Measurements from ENCODE around the gene ARID1B. TPM values are rescaled to one million over a fixed set of nuclear protein-coding genes. Genes with fewer than 3 reads are reported as not detected.

ARID1B gene
- 11.1 and 15.5 TPM in 2 replicates for total RNA-seq (2014; rRNA removed; shearing (Covaris generic))
- polyA plus RNA-seq (2014; cell fraction: nucleus; rRNA removed), result 11.9 and 16.9 TPM in 2 replicates

DNA sequence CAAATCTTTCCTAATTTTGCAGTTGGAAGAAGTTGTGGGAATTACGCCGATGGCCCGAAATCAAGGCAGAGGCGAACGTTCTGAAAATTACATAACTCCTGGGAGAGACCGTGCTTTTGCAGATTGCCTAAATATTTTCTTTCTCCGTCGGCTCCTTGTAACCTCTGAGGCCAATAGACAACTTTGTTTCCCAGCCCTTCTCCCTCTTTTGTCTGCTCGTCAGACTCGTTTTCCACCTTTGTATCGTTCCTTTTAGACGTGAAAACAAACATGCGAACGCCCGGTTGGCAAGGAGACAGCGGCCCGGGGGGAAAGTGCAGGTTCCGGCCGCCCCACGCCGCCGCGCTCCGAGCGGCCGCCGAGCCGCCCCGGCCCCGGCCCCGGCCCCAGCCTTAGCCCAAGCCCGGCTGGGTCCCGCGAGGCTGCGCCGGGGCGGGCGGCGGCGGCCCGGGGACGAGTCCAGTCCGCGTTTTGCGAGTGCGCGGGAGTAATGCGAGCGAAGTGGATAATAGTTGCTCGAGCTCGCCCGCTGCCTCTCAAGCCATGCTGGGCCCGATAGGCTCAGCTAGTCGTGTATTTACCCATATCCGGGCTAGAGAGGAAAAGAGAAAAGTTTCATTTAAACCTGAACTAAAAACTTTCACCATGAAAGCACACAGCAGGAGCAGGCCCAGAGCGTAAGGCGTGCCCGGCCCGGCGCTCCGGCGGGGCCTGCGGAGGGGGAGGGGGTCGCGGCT lies at the start of gene ARID1B:
TSS of gene ARID1B (plus strand) at position 539 of the 737 bp plus-strand sequence. CDS start 303 bp downstream, outside the sequence.
- DNase-seq (ENCODE audit: extremely low read depth, low read depth), result peak; percentile 54

DNA sequence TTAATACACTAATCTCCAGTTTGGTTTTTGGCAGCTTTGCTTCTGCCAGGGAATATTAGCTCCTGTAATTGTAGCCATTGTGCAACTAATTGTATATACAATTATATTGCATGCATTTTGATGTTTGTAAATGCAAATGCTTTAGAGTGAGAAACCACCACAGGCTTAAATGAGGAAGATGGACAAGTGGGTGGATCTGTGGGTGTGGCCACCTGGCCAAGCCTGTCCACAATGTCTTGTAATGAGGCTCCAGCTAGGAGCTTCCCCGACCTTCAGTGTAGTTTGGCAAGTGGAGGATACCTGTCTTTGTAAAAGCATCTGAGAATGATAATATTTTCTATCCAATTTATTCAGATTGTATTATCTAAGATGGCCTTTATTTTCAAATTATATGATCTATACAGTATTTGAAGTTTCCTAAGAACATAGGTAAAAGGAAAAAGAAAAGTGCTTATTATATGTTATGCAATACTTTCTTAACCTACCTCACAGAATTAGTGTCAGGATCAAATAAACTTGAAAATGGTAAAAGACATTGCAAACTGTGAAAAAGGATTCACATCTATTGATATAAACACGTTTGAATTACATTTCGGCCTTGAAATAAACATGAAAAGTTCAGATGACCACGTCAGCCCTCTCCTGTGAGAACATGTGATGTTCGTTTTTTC lies 49.3 kb upstream of the ARID1B start:
- DNase-seq (ENCODE audit: extremely low read depth, low read depth), result no peak

DNA sequence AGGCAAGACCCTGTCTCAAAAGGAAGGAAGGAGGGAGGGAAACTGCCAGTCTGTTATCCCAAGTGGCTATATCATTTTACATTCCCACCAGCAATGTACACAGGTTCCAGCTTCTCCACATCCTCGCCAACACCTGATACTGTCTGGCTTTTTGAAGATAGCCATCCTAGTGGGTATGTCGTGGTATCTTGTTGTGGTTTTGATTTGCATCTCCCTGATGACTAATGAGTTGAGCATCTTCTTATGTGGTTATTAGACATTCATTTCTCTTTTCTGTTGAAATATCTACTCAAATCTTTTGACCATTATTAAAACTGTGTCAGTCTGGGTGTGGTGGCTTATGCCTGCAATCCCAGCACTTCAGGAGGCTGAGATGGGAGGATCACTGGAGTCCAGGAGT lies 47.9 kb upstream of the ARID1B start:
- no peak for DNase-seq (ENCODE audit: extremely low read depth, low read depth)

DNA sequence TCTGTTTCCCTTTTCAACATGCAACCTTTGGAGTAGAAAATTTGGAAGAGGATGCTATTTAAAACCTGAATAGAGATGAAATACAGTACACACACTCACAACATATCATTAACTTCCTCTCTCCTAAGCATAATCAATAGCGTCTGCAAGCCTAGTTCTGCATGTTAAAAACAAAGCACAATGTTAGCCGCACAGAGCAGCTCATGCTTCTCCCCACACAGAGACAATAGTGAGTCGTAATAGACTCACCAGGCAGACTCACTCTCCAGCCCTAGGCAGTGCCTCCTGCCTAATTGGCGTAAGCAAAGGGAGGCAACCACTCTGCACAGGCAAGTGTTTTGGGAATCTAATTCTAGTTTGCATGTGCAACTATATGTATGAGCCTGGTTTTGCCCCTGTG lies 45.8 kb upstream of the ARID1B start:
- DNase-seq (ENCODE audit: extremely low read depth, low read depth), result no peak

DNA sequence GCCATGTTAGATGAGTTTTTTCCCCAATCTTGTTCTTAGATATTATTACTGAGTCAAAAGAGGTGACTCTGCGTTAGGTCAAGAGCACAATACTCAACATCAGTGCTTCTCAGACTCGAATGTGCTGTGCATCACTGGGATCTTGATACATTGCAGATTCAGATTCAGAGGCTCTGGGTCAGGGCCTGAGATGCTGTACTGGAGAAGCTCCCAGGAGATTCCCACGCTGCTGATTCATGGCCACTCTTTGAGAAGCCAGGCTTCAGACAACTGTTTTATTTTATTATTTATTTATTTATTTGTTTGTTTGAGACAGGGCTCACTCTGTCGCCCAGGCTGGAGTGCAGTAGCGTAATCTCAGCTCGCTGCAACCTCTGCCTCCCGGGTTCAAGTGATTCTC lies 41.4 kb upstream of the ARID1B start:
- no peak for DNase-seq (ENCODE audit: extremely low read depth, low read depth)

DNA sequence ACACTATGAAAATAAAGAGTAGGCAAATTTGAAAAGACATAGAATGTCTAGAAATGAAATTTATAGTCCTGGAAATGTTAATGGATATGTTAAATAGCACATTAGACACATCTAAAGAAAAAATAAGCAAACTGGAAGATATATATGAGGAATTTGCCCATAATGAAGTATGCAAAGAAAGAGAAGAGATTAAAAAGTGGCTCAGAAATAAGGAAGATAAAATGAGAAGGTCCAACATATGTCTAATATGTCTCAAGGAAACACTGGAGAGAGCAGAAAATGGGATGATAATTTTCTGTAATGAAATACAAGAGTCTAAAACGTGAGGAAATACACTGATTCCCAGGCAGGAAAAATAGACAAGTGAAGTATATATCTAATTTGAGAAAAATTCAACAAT lies 36.6 kb upstream of the ARID1B start:
- no peak for DNase-seq (ENCODE audit: extremely low read depth, low read depth)

DNA sequence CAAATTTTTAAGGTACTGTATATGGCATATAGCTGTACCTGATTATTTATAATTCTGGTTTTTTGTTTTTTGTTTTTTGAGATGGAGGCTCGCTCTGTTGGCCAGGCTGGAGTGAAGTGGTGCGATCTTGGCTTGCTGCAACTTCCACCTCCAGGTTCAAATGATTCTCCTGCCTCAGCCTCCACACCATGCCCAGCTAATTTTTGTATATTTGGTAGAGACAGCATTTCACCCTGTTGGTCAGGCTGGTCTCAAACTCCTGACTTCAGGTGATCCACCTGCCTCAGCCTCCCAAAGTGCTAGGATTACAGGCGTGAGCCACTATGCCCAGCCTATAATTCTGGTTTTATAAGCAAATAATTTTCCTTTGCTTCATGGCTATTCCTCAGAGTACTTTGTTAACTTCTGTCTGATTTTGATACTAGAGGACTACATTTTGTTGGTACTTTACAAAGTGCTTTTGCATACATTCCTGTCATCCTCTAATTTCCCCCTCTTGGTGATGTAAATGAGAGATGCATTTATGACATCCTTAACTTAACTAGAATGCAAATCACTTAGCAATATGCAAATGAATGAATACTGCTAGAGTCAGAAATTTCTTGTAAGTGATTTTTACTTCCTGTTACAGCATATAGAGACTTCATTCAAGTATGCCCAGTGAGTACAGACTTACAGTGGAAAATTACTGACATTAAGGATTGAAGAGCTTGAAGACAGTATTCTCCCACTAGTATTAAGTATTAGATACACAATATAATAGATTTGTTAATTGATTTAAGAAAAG lies 35.7 kb upstream of the ARID1B start:
- DNase-seq (ENCODE audit: extremely low read depth, low read depth), result no peak

DNA sequence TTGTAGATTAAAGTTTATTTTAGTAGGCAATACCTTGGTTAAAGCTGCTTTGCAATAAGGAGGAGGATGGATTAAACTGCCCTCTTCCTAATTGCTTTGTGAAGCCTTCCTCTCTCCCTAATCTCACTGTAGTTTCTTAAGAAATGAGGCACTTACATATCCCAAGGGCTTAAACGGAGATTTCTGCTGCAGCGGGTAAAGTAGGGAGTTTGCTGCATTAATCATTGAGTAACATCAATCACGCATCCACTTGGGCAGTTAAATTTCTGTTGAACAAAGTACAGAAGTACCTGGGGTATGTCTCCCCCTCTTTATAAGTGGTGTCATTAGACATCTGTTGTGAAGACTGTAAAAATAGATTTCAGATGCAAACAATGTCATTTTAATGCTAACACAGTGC lies 29.5 kb upstream of the ARID1B start:
- no peak for DNase-seq (ENCODE audit: extremely low read depth, low read depth)

DNA sequence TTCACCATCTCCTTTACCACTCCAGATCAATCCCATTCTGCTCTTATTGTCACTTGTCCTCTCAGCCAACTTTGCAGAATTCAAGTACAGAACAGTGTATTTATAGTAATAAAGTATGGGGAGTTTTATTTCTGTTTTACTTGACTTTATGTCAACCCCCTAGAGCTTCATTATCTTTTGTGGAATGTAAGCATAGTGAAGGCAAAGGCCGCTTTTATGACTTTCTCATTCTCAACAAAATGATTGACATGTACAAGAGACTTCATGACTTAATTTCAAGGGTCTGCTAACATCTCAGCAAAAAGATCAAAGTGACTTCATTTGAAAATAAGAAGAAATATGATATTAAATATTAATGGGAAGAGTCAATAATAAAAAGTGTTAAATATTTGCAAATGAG lies 28.7 kb upstream of the ARID1B start:
- no peak for DNase-seq (ENCODE audit: extremely low read depth, low read depth)

DNA sequence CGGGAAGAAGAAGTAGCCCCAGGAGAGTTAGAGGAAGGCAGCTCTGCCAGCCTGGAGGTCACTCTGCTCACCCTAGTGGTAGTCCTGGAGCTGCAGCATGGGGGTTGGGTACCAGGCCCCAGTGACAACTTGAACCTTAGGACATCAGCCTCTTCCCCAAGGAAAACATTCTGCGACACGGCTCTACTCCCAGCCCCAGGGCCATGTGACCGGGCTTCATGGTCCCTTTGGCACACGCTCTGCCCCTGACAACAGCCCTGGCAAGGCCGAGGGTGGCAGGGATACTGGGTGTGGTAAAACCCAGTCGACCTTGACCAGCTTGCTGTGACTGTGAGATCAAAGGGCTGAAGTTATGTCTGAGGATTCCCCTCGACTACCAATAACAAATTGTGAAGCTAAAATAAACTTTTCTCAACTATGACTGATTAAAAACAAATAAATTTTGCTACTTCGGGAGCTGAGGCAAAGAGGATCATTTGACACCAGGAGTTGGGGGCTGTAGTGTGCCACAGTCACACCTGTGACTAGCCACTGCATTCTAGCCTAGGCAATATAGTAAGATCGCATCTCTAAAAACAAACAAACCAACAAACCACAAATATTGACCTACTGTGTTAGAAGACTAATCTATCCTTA lies 24.4 kb upstream of the ARID1B start:
- no peak for DNase-seq (ENCODE audit: extremely low read depth, low read depth)

DNA sequence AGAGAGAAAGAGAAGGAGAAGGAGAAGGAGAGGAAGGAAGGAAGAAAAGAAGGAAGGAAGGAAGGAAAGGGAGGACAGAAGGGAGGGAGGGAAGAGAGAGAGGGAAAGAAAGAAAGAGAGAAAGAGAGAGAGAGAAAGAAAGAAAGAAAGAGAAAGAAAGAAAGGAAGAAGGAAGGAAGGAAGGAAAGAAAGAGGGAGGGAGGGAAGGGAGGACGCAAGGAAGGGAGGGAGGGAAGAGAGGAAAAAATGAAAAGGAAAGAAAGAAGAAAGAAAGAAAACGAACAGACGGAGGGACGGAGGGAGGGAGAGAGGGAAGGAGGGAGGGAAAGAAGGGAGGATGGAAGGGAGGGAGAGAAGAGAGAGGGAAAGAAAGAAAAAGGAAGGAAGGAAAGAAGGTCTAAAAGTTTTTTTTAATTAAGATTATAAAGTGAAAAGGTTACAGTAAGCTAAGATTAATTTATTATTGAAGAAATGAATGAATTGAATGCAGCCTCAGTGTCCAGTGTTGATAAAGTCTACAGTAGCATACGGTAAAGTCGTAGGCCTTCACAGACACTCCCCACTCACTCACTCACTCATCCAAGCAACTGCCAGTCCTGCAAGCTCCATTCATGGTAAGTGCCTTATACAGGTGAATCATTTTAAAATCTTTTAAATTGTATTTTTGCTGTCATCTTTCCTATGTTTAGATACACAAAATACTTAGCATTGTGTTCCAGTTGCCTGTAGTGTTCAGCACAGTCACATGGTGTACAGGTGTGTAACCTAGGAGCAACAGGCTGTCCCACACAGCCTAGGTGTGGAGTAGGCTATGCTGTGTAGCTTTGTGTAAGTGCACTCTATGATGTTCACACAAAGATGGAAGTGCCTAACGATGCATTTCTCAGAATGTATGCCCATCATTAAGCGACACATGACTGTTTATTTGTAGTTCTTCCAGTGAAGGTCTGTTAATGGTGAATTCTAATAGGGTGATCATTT lies 20.3 kb upstream of the ARID1B start:
- no peak for DNase-seq (ENCODE audit: extremely low read depth, low read depth)

DNA sequence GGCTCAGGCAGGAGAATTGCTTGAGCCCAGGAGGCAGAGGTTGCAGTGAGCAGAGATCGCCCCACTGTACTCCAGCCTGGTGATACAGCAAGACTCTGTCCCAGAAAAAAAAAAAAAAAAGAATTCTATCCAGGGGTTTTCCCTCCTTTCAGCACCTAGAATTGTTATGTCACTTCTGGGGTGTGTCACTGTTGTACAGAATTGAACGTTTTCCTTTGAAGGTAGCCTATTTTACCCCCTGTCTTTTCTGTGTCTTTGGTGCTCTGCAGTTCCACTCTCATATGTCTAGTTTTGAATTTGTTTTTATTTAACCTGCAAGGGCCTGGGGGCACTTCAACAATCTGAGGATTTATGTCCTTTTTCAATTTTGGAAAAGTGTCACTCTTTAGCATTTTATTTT lies 19.3 kb upstream of the ARID1B start:
- no peak for DNase-seq (ENCODE audit: extremely low read depth, low read depth)

DNA sequence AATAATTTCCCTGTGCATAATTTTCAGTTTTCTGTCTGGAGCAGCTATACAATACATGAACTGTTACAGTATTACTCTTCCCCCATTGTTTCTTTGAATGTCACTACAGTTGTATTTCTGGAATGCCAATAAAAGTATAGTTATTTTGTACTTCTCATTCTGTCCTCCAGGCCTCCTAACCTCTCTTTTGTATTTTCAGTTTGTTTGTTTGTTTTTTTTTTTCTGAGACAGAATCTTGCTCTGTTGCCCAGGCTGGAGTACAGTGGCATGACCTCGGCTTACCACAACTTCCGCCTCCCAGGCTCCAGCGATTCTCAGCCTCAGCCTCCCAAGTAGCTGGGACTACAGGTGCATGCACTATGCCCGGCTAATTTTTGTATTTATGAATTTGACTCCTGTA lies 16.8 kb upstream of the ARID1B start:
- no peak for DNase-seq (ENCODE audit: extremely low read depth, low read depth)

DNA sequence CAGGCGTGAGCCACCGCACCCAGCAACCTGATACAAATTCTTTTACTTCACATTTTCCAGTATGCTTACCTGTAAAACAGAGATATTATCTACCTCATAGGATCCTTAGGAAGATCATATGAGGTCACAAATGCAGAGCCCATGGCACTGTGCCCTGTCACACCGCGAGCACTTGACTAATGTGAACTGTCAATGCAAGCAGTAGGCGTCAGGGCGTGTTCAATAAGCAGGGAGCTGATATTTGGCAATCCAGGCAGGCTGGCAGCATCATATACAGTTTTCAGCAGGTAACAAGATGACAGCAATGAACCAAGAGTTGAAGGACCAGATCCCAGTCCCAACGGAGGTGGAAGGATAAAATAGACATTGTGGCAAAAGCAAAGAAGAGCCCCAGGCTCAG lies 14.6 kb upstream of the ARID1B start:
- DNase-seq (ENCODE audit: extremely low read depth, low read depth), result no peak

DNA sequence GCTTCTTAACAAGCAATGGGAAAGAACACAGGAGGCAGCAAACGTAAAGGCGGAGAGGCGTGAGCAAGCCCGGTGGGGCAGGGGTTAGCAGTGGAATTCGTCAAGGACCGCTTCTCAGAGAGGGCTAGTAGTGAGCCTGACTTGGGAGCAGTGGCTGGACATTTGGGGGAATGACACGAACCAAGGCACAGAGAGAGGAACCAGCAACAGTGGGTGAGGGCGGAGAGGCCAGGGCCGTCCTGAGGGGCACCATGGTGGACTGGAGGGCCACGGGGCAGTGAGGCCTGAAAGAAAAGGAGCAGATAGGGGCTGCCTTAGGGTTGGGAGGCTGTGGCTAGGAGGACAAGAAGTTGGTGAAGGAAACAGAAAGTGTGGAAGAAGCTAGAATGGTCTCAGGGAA lies 12.1 kb upstream of the ARID1B start:
- DNase-seq (ENCODE audit: extremely low read depth, low read depth), result no peak

DNA sequence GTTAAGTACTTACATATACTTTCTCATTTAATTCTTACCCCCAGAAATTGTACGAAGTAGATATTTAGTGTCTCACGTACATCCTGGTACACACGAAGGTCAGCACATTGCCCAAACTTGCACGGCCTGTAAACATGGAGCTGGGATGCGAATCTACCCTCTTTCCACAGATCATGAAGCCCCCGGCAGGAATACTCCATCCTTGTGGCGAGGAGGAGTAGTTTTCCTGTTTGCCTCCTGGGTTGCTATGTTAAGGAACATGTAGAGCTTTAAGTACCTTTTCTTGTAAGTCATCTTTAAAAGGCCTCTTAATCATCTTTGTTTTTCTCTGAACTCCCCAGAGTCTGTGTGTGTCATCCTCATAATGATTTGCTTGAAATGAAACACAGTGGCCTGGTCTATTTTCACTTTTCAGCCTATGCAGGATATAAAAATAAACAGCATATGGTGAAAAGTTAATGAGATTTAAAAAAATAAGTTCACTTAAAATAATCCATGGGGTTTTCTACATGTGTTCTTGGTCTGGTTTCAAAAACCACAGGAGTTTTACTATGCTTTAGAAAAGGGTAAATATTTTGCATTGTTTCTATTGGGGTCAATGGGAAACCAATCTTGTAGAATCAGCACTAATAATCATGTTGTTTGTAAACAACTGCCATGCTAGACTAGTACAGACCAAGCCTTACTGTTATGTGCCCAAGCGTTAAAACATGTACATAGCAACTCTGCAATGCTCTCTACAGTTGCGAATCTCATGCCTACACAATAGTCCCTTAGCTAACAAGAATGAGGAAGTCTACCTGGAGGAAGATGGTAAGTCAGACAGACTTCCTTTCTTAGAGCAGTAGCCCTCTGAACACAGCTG lies 9.3 kb upstream of the ARID1B start:
- no peak for DNase-seq (ENCODE audit: extremely low read depth, low read depth)

DNA sequence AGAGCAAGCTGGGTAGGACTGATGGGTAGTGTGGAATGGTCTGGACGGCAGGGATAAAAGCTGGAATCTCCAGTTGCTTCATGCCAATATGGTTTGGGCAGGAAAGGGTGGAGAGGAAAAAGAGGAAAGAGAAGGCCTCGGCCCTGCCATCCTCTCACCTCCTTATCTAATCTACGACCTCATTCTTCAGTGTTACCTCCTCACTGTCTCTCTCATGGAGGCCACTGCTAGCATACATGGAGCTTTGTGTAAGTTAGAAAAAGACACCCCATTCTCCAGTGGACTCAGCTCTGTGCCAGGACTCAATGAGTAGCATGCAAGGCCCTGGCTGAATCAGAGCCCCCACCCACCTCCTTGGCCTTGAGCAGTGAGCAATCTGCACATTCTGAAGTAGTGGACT lies 6.1 kb upstream of the ARID1B start:
- DNase-seq (ENCODE audit: extremely low read depth, low read depth), result no peak

DNA sequence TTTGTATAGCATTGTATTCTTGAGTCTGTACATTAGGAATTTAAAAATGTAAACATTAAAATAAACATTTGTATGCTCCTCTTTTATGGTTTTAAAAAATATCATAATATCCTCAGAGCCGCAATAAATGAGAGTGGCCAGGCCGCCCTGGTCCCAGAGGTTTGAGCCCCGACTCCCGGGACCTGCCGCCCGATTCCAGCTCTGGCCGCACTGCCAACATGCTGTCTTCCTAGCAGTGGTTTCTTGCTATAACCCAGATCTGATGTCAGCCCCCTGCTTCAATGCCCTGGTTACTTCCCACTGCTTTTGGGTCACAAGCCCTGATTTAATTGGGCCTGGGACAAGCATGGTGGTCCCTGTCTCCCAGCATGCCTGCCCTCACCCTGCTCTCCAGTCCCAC lies 5.4 kb upstream of the ARID1B start:
- no peak for DNase-seq (ENCODE audit: extremely low read depth, low read depth)

DNA sequence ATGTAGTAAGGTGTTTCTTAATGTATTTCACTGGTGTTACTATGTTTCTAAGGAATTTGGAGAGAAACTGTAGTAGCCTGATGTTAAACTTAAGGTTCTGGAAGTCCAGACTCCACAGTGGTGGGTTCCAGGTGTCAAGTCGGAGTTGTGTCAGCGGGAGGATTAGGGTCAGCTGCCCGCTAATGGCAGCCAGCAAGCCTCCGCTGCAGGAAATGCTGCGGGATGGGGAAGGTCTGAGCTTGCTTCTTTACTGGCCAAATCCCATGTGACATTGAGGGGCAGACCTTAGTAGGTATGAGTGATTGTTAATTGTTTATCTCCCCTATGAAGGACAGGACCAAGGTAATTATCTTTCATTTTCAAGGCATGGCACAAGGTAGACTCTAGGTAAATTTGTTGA lies 3.7 kb upstream of the ARID1B start:
- DNase-seq (ENCODE audit: extremely low read depth, low read depth), result no peak
